CD14-positive monocyte (primary cell): ENCODE measurements around the gene PLIN1. TPM values are rescaled to one million over a fixed set of nuclear protein-coding genes. Genes with fewer than 3 reads are reported as not detected.

Experiments used
- DNase-seq, 3 donors: peaks; one replicate each; pipeline ENCODE4 v3.0.0-alpha.2; 2011 to 2022
- H2AFZ ChIP-seq: 2 replicates; pipeline ENCODE4 v1.6.0; 2012; ENCODE audit warnings: mild to moderate bottlenecking, low read depth, low read length, inconsistent platforms; ENCODE audit not compliant: insufficient read depth, poor library complexity, severe bottlenecking
- H3K27ac ChIP-seq, 2 donors: 1 replicate in 1 of 2; 2 replicates in 1 of 2; pipeline ENCODE4 v1.5.1; 2012 to 2013; ENCODE audit warnings: low read length in 2 of 2, control low read depth in 1 of 2, inconsistent platforms in 1 of 2, low read depth in 1 of 2, mild to moderate bottlenecking in 1 of 2
- H3K27me3 ChIP-seq, 2 donors: one replicate each; pipeline versions ENCODE4 v1.6.0 to v1.6.1; 2011 to 2013; ENCODE audit warnings: low read length in 2 of 2; ENCODE audit not compliant: control insufficient read depth in 2 of 2, insufficient read depth in 2 of 2
- H3K36me3 ChIP-seq, 2 donors: replicated peaks in 1 of 2; 1 replicate in 1 of 2; 2 replicates in 1 of 2; pipeline versions ENCODE4 v1.5.1 to v1.6.1; 2012 to 2013; ENCODE audit warnings: low read length in 2 of 2, control low read depth in 1 of 2, inconsistent platforms in 1 of 2, mild to moderate bottlenecking in 1 of 2; ENCODE audit not compliant: insufficient read depth in 2 of 2, control insufficient read depth in 1 of 2
- H3K4me1 ChIP-seq, 2 donors: 1 replicate in 1 of 2; 2 replicates in 1 of 2; pipeline versions ENCODE4 v1.5.1 to v1.6.1; 2012 to 2013; ENCODE audit warnings: low read length in 2 of 2, control low read depth in 1 of 2, inconsistent platforms in 1 of 2, mild to moderate bottlenecking in 1 of 2, moderate library complexity in 1 of 2; ENCODE audit not compliant: insufficient read depth in 2 of 2, control insufficient read depth in 1 of 2
- H3K4me2 ChIP-seq: replicated peaks from 2 replicates; pipeline ENCODE3; 2012; ENCODE audit warnings: low read length, moderate library complexity, mild to moderate bottlenecking; ENCODE audit not compliant: poor library complexity, severe bottlenecking; ENCODE audit errors: extremely low read depth
- H3K4me3 ChIP-seq, 3 experiments: fragments of 200-600 bp in 1 of 3; sonication (generic) in 1 of 3; replicated peaks in 1 of 3; 1 replicate in 2 of 3; 2 replicates in 1 of 3; pipeline ENCODE4 v1.5.1; 2011 to 2013; ENCODE audit warnings: low read length in 3 of 3, mild to moderate bottlenecking in 3 of 3, control low read depth in 2 of 3, low read depth in 2 of 3, inconsistent platforms in 1 of 3, moderate library complexity in 1 of 3
- H3K79me2 ChIP-seq: 2 replicates; pipeline ENCODE4 v1.6.0; 2012; ENCODE audit warnings: mild to moderate bottlenecking, control low read depth, inconsistent platforms, low read length, moderate library complexity; ENCODE audit not compliant: insufficient read depth
- H3K9ac ChIP-seq: 2 replicates; pipeline ENCODE4 v1.6.0; 2017; ENCODE audit warnings: low read length, mild to moderate bottlenecking; ENCODE audit not compliant: insufficient read depth, poor library complexity, severe bottlenecking
- H3K9me3 ChIP-seq, 2 donors: replicated peaks in 1 of 2; 1 replicate in 1 of 2; 2 replicates in 1 of 2; pipeline versions ENCODE4 v1.5.1 to v1.6.1; 2012 to 2013; ENCODE audit warnings: low read length in 2 of 2, control low read depth in 1 of 2; ENCODE audit not compliant: control insufficient read depth in 1 of 2, insufficient read depth in 1 of 2
- H4K20me1 ChIP-seq: 2 replicates; pipeline ENCODE4 v1.6.0; 2012; ENCODE audit warnings: mild to moderate bottlenecking, low read length, control low read depth, moderate library complexity; ENCODE audit not compliant: insufficient read depth
- H3K27ac Mint-ChIP-seq, 7 donors: one replicate each; pipeline ENCODE4 v1.8.0; 2020; ENCODE audit warnings: mild to moderate bottlenecking in 7 of 7, mixed read lengths in 7 of 7, moderate library complexity in 6 of 7, inconsistent platforms in 2 of 7
- H3K27me3 Mint-ChIP-seq, 3 donors: one replicate each; pipeline ENCODE4 v1.8.0; 2021 to 2022; ENCODE audit warnings: low read depth in 3 of 3, mild to moderate bottlenecking in 3 of 3, mixed read lengths in 3 of 3, moderate library complexity in 3 of 3, inconsistent platforms in 1 of 3
- H3K36me3 Mint-ChIP-seq, 2 donors: one replicate each; pipeline ENCODE4 v1.8.0; 2020; ENCODE audit warnings: mixed read lengths in 2 of 2, inconsistent platforms in 1 of 2, mild to moderate bottlenecking in 1 of 2
- H3K4me1 Mint-ChIP-seq: one replicate; pipeline ENCODE4 v1.8.0; 2020; ENCODE audit warnings: mild to moderate bottlenecking, mixed read lengths
- H3K4me3 Mint-ChIP-seq, 2 donors: one replicate each; pipeline ENCODE4 v1.8.0; 2020; ENCODE audit warnings: mild to moderate bottlenecking in 2 of 2, mixed read lengths in 2 of 2, moderate library complexity in 1 of 2
- H3K9me3 Mint-ChIP-seq, 7 donors: one replicate each; pipeline ENCODE4 v1.8.0; 2020 to 2022; ENCODE audit warnings: mixed read lengths in 7 of 7, mild to moderate bottlenecking in 6 of 7, moderate library complexity in 6 of 7, inconsistent platforms in 2 of 7
- WGBS: methylation state at CpG from one replicate; pipeline ENCODE4 v1.1.5; 2013; ENCODE audit warnings: missing lambda C conversion rate; ENCODE audit not compliant: insufficient coverage; 5-methylcytosine and 5-hydroxymethylcytosine counted together
- intact Hi-C, 2 donors: fragments of 100-400 bp; cut with micrococcal nuclease; formaldehyde crosslinking; loops; one replicate each; pipeline versions ENCODE4 v1.15.0 to v1.15.1; 2023
- polyA plus RNA-seq, 3 donors: library from polyadenylated mRNA; depleted of rRNA in 1 of 3; unstranded in 2 of 3; stranded (reverse) in 1 of 3; fragments of 300-500 nt in 2 of 3; fragments of >200 nt in 1 of 3; fragmentation: Illumina TruSeq in 2 of 3; gene quantifications; 1 replicate in 2 of 3; 2 replicates in 1 of 3; pipeline ENCODE4 v1.2.3, GENCODE V29; 2012 to 2021
- TF ChIP-seq, protein P1 (sequence below): fragments of 200-600 bp; IDR thresholded peaks from one replicate; pipeline ENCODE4 v1.8.0; 2022; ENCODE audit warnings: antibody characterized with exemption, mild to moderate bottlenecking

Gene PLIN1
- polyA plus RNA-seq, 3 donors: 0.12 TPM; not detected in 2

DNA sequence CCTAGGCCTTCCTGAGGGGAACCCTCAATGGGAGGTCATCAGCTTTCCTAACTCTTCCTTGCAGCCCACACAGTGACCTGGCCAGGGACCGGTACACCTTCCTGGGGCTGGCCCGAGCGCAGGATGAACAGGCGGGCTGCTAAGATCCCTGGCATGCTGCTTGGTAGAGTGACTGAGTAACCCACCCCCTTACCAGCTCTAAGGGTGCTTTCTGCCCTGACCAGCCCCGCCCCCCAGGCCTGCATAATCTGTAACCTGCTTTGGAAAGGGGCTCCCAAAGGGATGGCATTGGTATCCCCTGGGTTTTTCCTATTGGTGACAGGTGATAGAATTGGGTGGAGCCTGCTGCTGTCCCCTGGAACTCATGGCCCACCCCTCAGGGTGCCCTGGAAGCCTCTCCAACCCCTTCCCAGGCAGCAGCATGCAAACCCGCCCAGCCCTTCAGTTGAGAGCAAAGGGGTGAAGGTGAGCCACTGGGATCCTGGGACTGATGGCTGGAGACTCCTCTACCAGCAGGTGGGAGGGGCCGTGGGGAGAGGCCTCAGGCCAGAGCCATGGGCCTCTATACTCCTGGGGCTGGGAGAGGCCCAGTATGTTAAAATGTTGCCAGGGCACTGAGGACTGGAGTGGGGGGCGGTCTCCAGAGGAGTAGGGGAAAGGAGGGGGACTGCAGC lies 12.8 kb downstream of the PLIN1 start:
- peak overlapping the region; percentile 86 for H2AFZ ChIP-seq
- 100% methylated on average over 3 of the region's 8 CpGs for WGBS
- H3K27me3 ChIP-seq: peaks cover 5 to 17% of the 10 kb centered on the region in 2 donors

DNA sequence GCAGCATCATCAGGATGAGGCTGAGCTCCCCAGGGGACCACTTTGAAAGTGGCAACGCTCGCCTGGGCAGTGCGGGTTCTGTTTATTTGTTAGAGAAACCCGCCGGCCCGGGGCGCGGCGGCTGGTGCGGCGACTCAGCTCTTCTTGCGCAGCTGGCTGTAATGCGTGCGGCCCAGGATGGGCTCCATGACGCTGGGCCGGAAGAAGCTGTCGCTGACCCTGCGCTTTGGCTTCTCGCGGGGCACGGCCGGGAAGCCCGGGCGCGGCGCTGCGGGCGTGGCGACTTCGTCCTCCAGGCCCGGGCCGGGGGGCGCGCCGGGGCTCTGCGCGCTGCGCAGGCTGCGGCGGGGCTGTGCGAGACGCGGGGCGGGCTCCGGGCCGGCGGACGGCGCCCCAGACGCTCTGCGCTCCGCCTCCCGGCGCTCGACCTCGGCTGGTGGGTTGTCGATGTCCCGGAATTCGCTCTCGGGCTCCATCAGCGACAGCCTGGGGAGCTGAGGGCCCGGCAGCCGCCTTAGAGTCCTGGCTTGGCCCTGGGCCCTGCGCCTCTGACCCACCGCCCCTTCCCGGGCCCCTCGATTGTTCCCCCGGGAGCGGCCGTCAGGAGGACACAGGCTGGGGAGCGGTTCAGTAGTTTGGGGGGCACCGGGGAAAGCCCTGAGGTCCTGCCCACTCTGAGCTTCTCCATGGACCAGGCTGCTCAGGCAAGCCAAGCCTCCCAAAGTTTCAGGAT lies 13.6 kb downstream of the PLIN1 start:
- Histone ChIP-seq H3K9me3 (no peaks in the 10 kb centered on the region), H3K79me2 (no peaks in the 10 kb centered on the region), H2AFZ (peak overlapping the region; percentile 86), H3K4me3 (peak overlapping the region; percentile 21 to 65 (median 22)), H3K9ac (peak overlapping the region; percentile 27), H3K4me1 (peaks cover 6% of the 10 kb centered on the region in 2 donors), H4K20me1 (no peaks in the 10 kb centered on the region), H3K36me3 (no peaks in the 10 kb centered on the region), H3K4me2 (peak overlapping the region; percentile 77), H3K27ac (no peak overlapping the region), H3K27me3 (peaks cover 5 to 18% of the 10 kb centered on the region in 2 donors)
- Mint-ChIP-seq H3K36me3 (peaks cover 0 to 3% of the 10 kb centered on the region in 2 donors), H3K9me3 (peaks cover 0 to 6% (median 0%) of the 10 kb centered on the region in 7 donors), H3K27me3 (peaks cover 12 to 24% (median 23%) of the 10 kb centered on the region in 3 donors), H3K27ac (no peak overlapping the region), H3K4me3 (peak overlapping the region; percentile 61 to 73), H3K4me1 (peaks cover 9% of the 10 kb centered on the region)
- DNase-seq: peak; percentile 15 to 33 (median 28)
- TF ChIP-seq, protein P1, sequence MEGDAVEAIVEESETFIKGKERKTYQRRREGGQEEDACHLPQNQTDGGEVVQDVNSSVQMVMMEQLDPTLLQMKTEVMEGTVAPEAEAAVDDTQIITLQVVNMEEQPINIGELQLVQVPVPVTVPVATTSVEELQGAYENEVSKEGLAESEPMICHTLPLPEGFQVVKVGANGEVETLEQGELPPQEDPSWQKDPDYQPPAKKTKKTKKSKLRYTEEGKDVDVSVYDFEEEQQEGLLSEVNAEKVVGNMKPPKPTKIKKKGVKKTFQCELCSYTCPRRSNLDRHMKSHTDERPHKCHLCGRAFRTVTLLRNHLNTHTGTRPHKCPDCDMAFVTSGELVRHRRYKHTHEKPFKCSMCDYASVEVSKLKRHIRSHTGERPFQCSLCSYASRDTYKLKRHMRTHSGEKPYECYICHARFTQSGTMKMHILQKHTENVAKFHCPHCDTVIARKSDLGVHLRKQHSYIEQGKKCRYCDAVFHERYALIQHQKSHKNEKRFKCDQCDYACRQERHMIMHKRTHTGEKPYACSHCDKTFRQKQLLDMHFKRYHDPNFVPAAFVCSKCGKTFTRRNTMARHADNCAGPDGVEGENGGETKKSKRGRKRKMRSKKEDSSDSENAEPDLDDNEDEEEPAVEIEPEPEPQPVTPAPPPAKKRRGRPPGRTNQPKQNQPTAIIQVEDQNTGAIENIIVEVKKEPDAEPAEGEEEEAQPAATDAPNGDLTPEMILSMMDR: no peak
- intact Hi-C loops: no loop called here
- 2% methylated on average over 72 of the region's 72 CpGs for WGBS

More for the DNA sequence above, 12.8 kb downstream of the PLIN1 start:
- TF ChIP-seq, protein P1: no peak
- DNase-seq: no peak
- peaks cover 9% of the 10 kb centered on the region for H3K4me1 Mint-ChIP-seq
- peaks cover 0 to 6% (median 0%) of the 10 kb centered on the region in 7 donors for H3K9me3 Mint-ChIP-seq
- Histone ChIP-seq H3K27ac (no peak overlapping the region), H4K20me1 (no peaks in the 10 kb centered on the region), H3K36me3 (no peaks in the 10 kb centered on the region), H3K9me3 (no peaks in the 10 kb centered on the region), H3K4me2 (peak overlapping the region; percentile 77), H3K79me2 (no peaks in the 10 kb centered on the region), H3K4me1 (peaks cover 6% of the 10 kb centered on the region in 2 donors), H3K9ac (peak overlapping the region; percentile 27), H3K4me3 (peak overlapping the region in 1 of 3 experiments; percentile 65)
- peaks cover 12 to 22% (median 21%) of the 10 kb centered on the region in 3 donors for H3K27me3 Mint-ChIP-seq
- H3K27ac Mint-ChIP-seq: no peak overlapping the region
- intact Hi-C loops: no loop called here
- H3K4me3 Mint-ChIP-seq: peak overlapping the region; percentile 61 to 67
- H3K36me3 Mint-ChIP-seq: peaks cover 0 to 3% of the 10 kb centered on the region in 2 donors
